H1 (cell line): Measurements from ENCODE around the gene UBTD2. TPM values are rescaled to one million over a fixed set of nuclear protein-coding genes. Genes with fewer than 3 reads are reported as not detected.

Experiments
- CTCF ChIA-PET: fragments of 300-600 bp; sonication (Branson Sonifier 250); formaldehyde crosslinking; loops from one replicate; lab custom pipeline; 2021; ENCODE audit not compliant: partially characterized antibody; lab: Charles Lee
- POLR2A ChIA-PET: fragments of 300-600 bp; sonication (Branson Sonifier 250); formaldehyde crosslinking; loops from one replicate; lab custom pipeline; 2021; ENCODE audit warnings: inconsistent platforms; ENCODE audit not compliant: partially characterized antibody; lab: Charles Lee
- DNase-seq, 2 experiments: peaks; one replicate each; pipeline versions ENCODE4 v3.0.0 to v3.0.0-alpha.2; 2010 to 2022; ENCODE audit warnings: low spot score in 2 of 2, low read depth in 1 of 2, mixed read lengths in 1 of 2
- FAIRE-seq: peaks from 2 replicates; lab custom pipeline; 2011; peaks lifted over from hg19 to GRCh38; lab: Jason Lieb, UNC
- H2AFZ ChIP-seq: 2 replicates; pipeline ENCODE4 v1.8.1; 2012; ENCODE audit warnings: low read length, inconsistent platforms
- H2AK5ac ChIP-seq: 2 replicates; pipeline ENCODE4 v1.6.1; 2013; ENCODE audit warnings: low read depth, low read length
- H2BK120ac ChIP-seq: replicated peaks from 2 replicates; pipeline ENCODE3; 2013; ENCODE audit warnings: low read depth, low read length, inconsistent platforms
- H2BK12ac ChIP-seq: 2 replicates; pipeline ENCODE4 v1.6.1; 2013; ENCODE audit warnings: low read depth, low read length
- H2BK15ac ChIP-seq: 2 replicates; pipeline ENCODE4 v1.6.1; 2013; ENCODE audit warnings: low read length
- H2BK20ac ChIP-seq: 2 replicates; pipeline ENCODE4 v1.6.1; 2013; ENCODE audit warnings: low read length
- H2BK5ac ChIP-seq: 2 replicates; pipeline ENCODE4 v1.6.1; 2013; ENCODE audit warnings: low read depth, low read length
- H3K14ac ChIP-seq: 2 replicates; pipeline ENCODE4 v1.6.1; 2013; ENCODE audit warnings: inconsistent platforms; ENCODE audit not compliant: insufficient read length
- H3K18ac ChIP-seq: 2 replicates; pipeline ENCODE4 v1.6.1; 2013; ENCODE audit warnings: low read length; ENCODE audit errors: extremely low read depth
- H3K23ac ChIP-seq: 2 replicates; pipeline ENCODE4 v1.6.1; 2013; ENCODE audit warnings: inconsistent platforms; ENCODE audit not compliant: insufficient read length
- H3K23me2 ChIP-seq: 2 replicates; pipeline ENCODE4 v1.6.1; 2013; ENCODE audit warnings: low read depth, low read length
- H3K27ac ChIP-seq: 2 replicates; pipeline ENCODE4 v1.6.1; 2011; ENCODE audit warnings: low read depth, low read length, inconsistent platforms
- H3K27me3 ChIP-seq, 4 experiments: replicated peaks in 1 of 4; 1 replicate in 1 of 4; 2 replicates in 3 of 4; pipeline versions ENCODE4 v1.6.1 to v1.8.1; 2011 to 2013; ENCODE audit warnings: low read length in 3 of 4, mild to moderate bottlenecking in 3 of 4, inconsistent platforms in 2 of 4, mixed read lengths in 2 of 4, moderate library complexity in 1 of 4; ENCODE audit not compliant: control insufficient read depth in 3 of 4, insufficient read depth in 3 of 4; ENCODE audit errors: extremely low read depth in 1 of 4
- H3K36me3 ChIP-seq, 4 experiments: 2 replicates each; pipeline versions ENCODE4 v1.6.1 to v1.8.1; 2011 to 2013; ENCODE audit warnings: mild to moderate bottlenecking in 4 of 4, low read length in 3 of 4, moderate library complexity in 2 of 4, control low read depth in 1 of 4, inconsistent platforms in 1 of 4; ENCODE audit not compliant: insufficient read depth in 4 of 4, control insufficient read depth in 2 of 4
- H3K4ac ChIP-seq: replicated peaks from 2 replicates; pipeline ENCODE3; 2013; ENCODE audit warnings: low read length, low read depth, mixed read lengths, inconsistent platforms; ENCODE audit not compliant: insufficient read length
- H3K4me1 ChIP-seq, 4 experiments: replicated peaks in 1 of 4; 1 replicate in 1 of 4; 2 replicates in 3 of 4; pipeline versions ENCODE4 v1.6.1 to v1.8.1; 2011 to 2013; ENCODE audit warnings: low read length in 3 of 4, inconsistent platforms in 2 of 4, mixed read lengths in 1 of 4; ENCODE audit not compliant: insufficient read depth in 4 of 4, control insufficient read depth in 3 of 4
- H3K4me2 ChIP-seq, 2 experiments: 2 replicates each; pipeline versions ENCODE4 v1.6.1 to v1.8.1; 2011 to 2013; ENCODE audit warnings: low read depth in 2 of 2, low read length in 2 of 2, control low read depth in 1 of 2, inconsistent platforms in 1 of 2, mild to moderate bottlenecking in 1 of 2; ENCODE audit not compliant: insufficient read depth in 1 of 2
- H3K4me3 ChIP-seq, 4 experiments: fragments of 200-600, 300-600 bp in 1 of 4; sonication (generic), shearing (Covaris generic), sonication (Bioruptor Twin) in 1 of 4; 2 replicates each; pipeline versions ENCODE4 v1.5.1 to v1.8.1; 2011 to 2016; ENCODE audit warnings: low read length in 4 of 4, low read depth in 3 of 4, control low read depth in 2 of 4, inconsistent platforms in 2 of 4, mild to moderate bottlenecking in 2 of 4, mixed read lengths in 1 of 4, moderate library complexity in 1 of 4; ENCODE audit not compliant: insufficient read depth in 2 of 4; ENCODE audit errors: extremely low read depth in 1 of 4
- H3K56ac ChIP-seq: replicated peaks from 2 replicates; pipeline ENCODE3; 2013; ENCODE audit warnings: low read depth, mild to moderate bottlenecking, mixed read lengths, low read length, inconsistent platforms; ENCODE audit not compliant: insufficient read length
- H3K79me1 ChIP-seq: 2 replicates; pipeline ENCODE4 v1.6.1; 2013; ENCODE audit warnings: low read depth, low read length, control low read depth
- H3K79me2 ChIP-seq, 2 experiments: 2 replicates each; pipeline versions ENCODE4 v1.6.1 to v1.8.1; 2012 to 2013; ENCODE audit warnings: low read length in 2 of 2, mild to moderate bottlenecking in 2 of 2, inconsistent platforms in 1 of 2; ENCODE audit not compliant: insufficient read depth in 2 of 2, control insufficient read depth in 1 of 2
- H3K9ac ChIP-seq, 4 experiments: replicated peaks in 1 of 4; 1 replicate in 1 of 4; 2 replicates in 3 of 4; pipeline versions ENCODE4 v1.6.1 to v1.8.1; 2011 to 2013; ENCODE audit warnings: low read depth in 3 of 4, low read length in 3 of 4, control low read depth in 2 of 4, mild to moderate bottlenecking in 2 of 4, moderate library complexity in 2 of 4, inconsistent platforms in 1 of 4; ENCODE audit errors: extremely low read depth in 1 of 4
- H3K9me3 ChIP-seq, 2 experiments: 2 replicates each; pipeline versions ENCODE4 v1.6.1 to v1.8.1; 2012 to 2013; ENCODE audit warnings: mild to moderate bottlenecking in 2 of 2, moderate library complexity in 2 of 2, control low read depth in 1 of 2, inconsistent platforms in 1 of 2, low read depth in 1 of 2, low read length in 1 of 2, mixed read lengths in 1 of 2; ENCODE audit not compliant: insufficient read depth in 2 of 2
- H4K20me1 ChIP-seq, 2 experiments: replicated peaks in 1 of 2; 2 replicates each; pipeline versions ENCODE3 to v1.8.1; 2011 to 2013; ENCODE audit warnings: inconsistent platforms in 2 of 2, low read length in 2 of 2, mild to moderate bottlenecking in 1 of 2; ENCODE audit not compliant: insufficient read depth in 2 of 2, control insufficient read depth in 1 of 2
- H4K5ac ChIP-seq: 2 replicates; pipeline ENCODE4 v1.6.1; 2013; ENCODE audit warnings: low read length, low read depth, mixed read lengths, inconsistent platforms; ENCODE audit not compliant: insufficient read length
- H4K8ac ChIP-seq: 2 replicates; pipeline ENCODE4 v1.8.0; 2013; ENCODE audit warnings: mild to moderate bottlenecking, moderate library complexity, low read length, inconsistent platforms; ENCODE audit not compliant: insufficient read depth; ENCODE audit errors: extremely low read depth
- H4K91ac ChIP-seq: replicated peaks from 2 replicates; pipeline ENCODE3; 2013; ENCODE audit warnings: low read length, mixed read lengths, inconsistent platforms; ENCODE audit not compliant: insufficient read length
- EGR1 ChIP-seq: IDR thresholded peaks from 2 replicates; pipeline ENCODE4 v1.6.1; 2011; ENCODE audit warnings: low read depth, low read length, borderline replicate concordance
- POLR2A ChIP-seq, 2 experiments: IDR thresholded peaks; 1 replicate in 1 of 2; 2 replicates in 1 of 2; pipeline ENCODE4 v1.6.1; 2011; ENCODE audit warnings: low read depth in 2 of 2, low read length in 2 of 2, mild to moderate bottlenecking in 2 of 2; ENCODE audit errors: control extremely low read depth in 1 of 2
- RNF2 ChIP-seq: fragments of 200-900, 300-1000 bp; sonication (generic); IDR thresholded peaks from 2 replicates; pipeline ENCODE4 v1.7.1; 2016; ENCODE audit warnings: borderline replicate concordance, low read depth, mild to moderate bottlenecking, antibody characterized with exemption, low read length; ENCODE audit not compliant: poor library complexity, severe bottlenecking; ENCODE audit errors: missing control alignments
- WGBS, 2 experiments: shearing (Covaris generic) in 1 of 2; methylation state at CpG; one replicate each; pipeline versions ENCODE4 v1.1.6 to v1.1.7; 2013 to 2015; ENCODE audit warnings: low lambda C conversion rate in 2 of 2, mixed read lengths in 2 of 2, inconsistent platforms in 1 of 2, low coverage in 1 of 2, missing lambda C conversion rate in 1 of 2; ENCODE audit not compliant: insufficient replicate concordance in 2 of 2, insufficient coverage in 1 of 2, insufficient read length in 1 of 2; ENCODE audit errors: extremely low coverage in 1 of 2, missing lambda C conversion rate in 1 of 2; 5-methylcytosine and 5-hydroxymethylcytosine counted together
- polyA plus RNA-seq, 7 experiments: library from polyadenylated mRNA; depleted of rRNA in 3 of 7; stranded (reverse) in 5 of 7; unstranded in 2 of 7; fragments of >200 nt in 5 of 7; fragments of 200-250 nt in 2 of 7; gene quantifications; 1 replicate in 5 of 7; 2 replicates in 1 of 7; 4 replicates in 1 of 7; pipeline versions ENCODE4 v1.2.1 to v1.2.3, GENCODE V29; 2011 to 2013; ENCODE audit warnings: missing spikeins in 2 of 7, mixed read lengths in 2 of 7
- total RNA-seq: library from RNA; stranded (reverse); fragmentation: NEBNext Ultra II Directional; extraction: Animal tissue kit (Norgen Biotek cat#: 25700); gene quantifications from 2 replicates; pipeline ENCODE4 v1.2.1, GENCODE V29; 2021
- TF ChIP-seq, protein P1 (sequence below): IDR thresholded peaks from 2 replicates; pipeline ENCODE4 v1.6.1; 2011; ENCODE audit warnings: low read length, improper control_type of control experiment
- TF ChIP-seq, protein P2 (sequence below): IDR thresholded peaks from 2 replicates; pipeline ENCODE4 v1.6.1; 2012; ENCODE audit warnings: inconsistent platforms

UBTD2 gene
- total and polyA plus RNA-seq, 2 of the 8 experiments (the other 6 are each of a cell fraction or from before 2014, with no cell fraction given): 14.5 to 39.2 TPM

- Histone ChIP-seq H3K4me2 (no peak overlapping the region), H3K4me3 (no peak overlapping the region), H4K91ac (no peak overlapping the region), H3K23me2 (no peaks in the 10 kb centered on the region), H2AFZ (no peak overlapping the region), H3K14ac (no peak overlapping the region), H3K4me1 (no peaks in the 10 kb centered on the region; a peak in 1 of 7 replicates), H3K18ac (no peak overlapping the region), H3K23ac (no peak overlapping the region), H3K36me3 (no peaks in the 10 kb centered on the region), H3K4ac (no peak overlapping the region), H4K20me1 (no peaks in the 10 kb centered on the region), H2BK12ac (no peak overlapping the region), H3K79me2 (no peaks in the 10 kb centered on the region), H3K27me3 (no peaks in the 10 kb centered on the region), H2BK15ac (no peak overlapping the region), H3K27ac (no peak overlapping the region), H3K79me1 (no peaks in the 10 kb centered on the region), H2BK20ac (no peak overlapping the region), H2BK5ac (no peak overlapping the region), H2BK120ac (no peak overlapping the region), H3K9ac (no peak overlapping the region), H2AK5ac (no peak overlapping the region), H3K9me3 (peaks cover 0 to 6% of the 10 kb centered on the region in 2 experiments; a peak in 1 of 4 replicates), H4K5ac (no peak overlapping the region), H4K8ac (no peak overlapping the region), H3K56ac (no peak overlapping the region)
- FAIRE-seq (no peak), DNase-seq (no peak)
- WGBS, 2 experiments: 91% methylated on average over 10 of the region's 10 CpGs; no CpG with 5 or more reads in 1 of the 2 experiments
- TF ChIP-seq EGR1: no peak
- no peak for TF ChIP-seq RNF2
- TF ChIP-seq, protein P1, sequence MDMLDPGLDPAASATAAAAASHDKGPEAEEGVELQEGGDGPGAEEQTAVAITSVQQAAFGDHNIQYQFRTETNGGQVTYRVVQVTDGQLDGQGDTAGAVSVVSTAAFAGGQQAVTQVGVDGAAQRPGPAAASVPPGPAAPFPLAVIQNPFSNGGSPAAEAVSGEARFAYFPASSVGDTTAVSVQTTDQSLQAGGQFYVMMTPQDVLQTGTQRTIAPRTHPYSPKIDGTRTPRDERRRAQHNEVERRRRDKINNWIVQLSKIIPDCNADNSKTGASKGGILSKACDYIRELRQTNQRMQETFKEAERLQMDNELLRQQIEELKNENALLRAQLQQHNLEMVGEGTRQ: no peak
- TF ChIP-seq, protein P2, sequence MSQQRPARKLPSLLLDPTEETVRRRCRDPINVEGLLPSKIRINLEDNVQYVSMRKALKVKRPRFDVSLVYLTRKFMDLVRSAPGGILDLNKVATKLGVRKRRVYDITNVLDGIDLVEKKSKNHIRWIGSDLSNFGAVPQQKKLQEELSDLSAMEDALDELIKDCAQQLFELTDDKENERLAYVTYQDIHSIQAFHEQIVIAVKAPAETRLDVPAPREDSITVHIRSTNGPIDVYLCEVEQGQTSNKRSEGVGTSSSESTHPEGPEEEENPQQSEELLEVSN: no peak
- no peak for TF ChIP-seq POLR2A (IDR thresholded peaks at IDR 0.05; ENCODE audit: control extremely low read depth in 1 of 2, low read depth in 2 of 2, low read length in 2 of 2)
- POLR2A ChIA-PET: interaction anchor here (1.0 kb wide), 1 partner anchor 12 kb away, joined by 4 read pairs; no protein-coding TSS in a partner anchor
- CTCF ChIA-PET: interaction anchor here (0.6 to 1.8 kb wide), 8 partner anchors 10 to 833 kb away, joined by 3 to 7 read pairs (median 5); partner anchors contain the start of gene FBXW11
These were observed 84.1 kb downstream of the UBTD2 start for GRCh38 chr5:172199446-172199845.
